OCI-LY7 (cell line): ENCODE measurements around the gene NKX1-1. TPM values are rescaled to one million over a fixed set of nuclear protein-coding genes. Genes with fewer than 3 reads are reported as not detected.
"Not testable (repeated sequence)": the region's sequence is repeated elsewhere in the genome, so short reads cannot be mapped to it uniquely, and the experiment has no call there.

Source experiments
- BruUV-seq: library from RNA; stranded (reverse); fragments of 400-500 nt; replicated peaks from 2 replicates; lab custom pipeline; 2021; lab: Mats Ljungman, UMichigan
- CTCF ChIA-PET: fragments of 300-600 bp; sonication (Branson Sonifier 250); formaldehyde crosslinking; loops from one replicate; lab custom pipeline; 2022; ENCODE audit warnings: antibody characterized with exemption; ENCODE audit not compliant: unreplicated experiment; lab: Charles Lee
- POLR2A ChIA-PET: fragments of 300-600 bp; sonication (Branson Sonifier 250); formaldehyde crosslinking; loops from one replicate; lab custom pipeline; 2022; ENCODE audit warnings: antibody characterized with exemption; lab: Charles Lee
- DNase-seq: peaks from one replicate; pipeline ENCODE4 v3.0.0-alpha.2; 2015; ENCODE audit warnings: low spot score
- H2AFZ ChIP-seq: fragments of 200-600 bp; sonication (generic), shearing (Covaris generic); 2 replicates; pipeline ENCODE4 v1.6.1; 2014; ENCODE audit warnings: mild to moderate bottlenecking, antibody characterized with exemption, low read length, moderate library complexity
- H3K27ac ChIP-seq: fragments of 200-600 bp; sonication (generic); 2 replicates; pipeline ENCODE4 v1.5.1; 2014; ENCODE audit warnings: mixed run types, low read depth, mild to moderate bottlenecking, moderate library complexity, low read length, inconsistent platforms; ENCODE audit not compliant: poor library complexity, severe bottlenecking
- H3K36me3 ChIP-seq: fragments of 200-600 bp; sonication (generic); 2 replicates; pipeline ENCODE4 v1.6.1; 2014; ENCODE audit warnings: mild to moderate bottlenecking, antibody characterized with exemption, low read length, moderate library complexity, mixed read lengths; ENCODE audit not compliant: insufficient read depth
- H3K4me1 ChIP-seq: fragments of 200-600 bp; sonication (generic); 2 replicates; pipeline ENCODE4 v1.5.1; 2014; ENCODE audit warnings: mild to moderate bottlenecking, low read length; ENCODE audit not compliant: insufficient read depth, poor library complexity, severe bottlenecking
- H3K4me2 ChIP-seq: fragments of 200-600 bp; sonication (generic); 2 replicates; pipeline ENCODE4 v1.6.1; 2014; ENCODE audit warnings: mild to moderate bottlenecking, low read length
- H3K4me3 ChIP-seq: fragments of 200-600 bp; sonication (generic); 2 replicates; pipeline ENCODE4 v1.5.1; 2014; ENCODE audit warnings: mild to moderate bottlenecking, low read depth, low read length; ENCODE audit not compliant: poor library complexity, severe bottlenecking
- H3K79me2 ChIP-seq: fragments of 200-600 bp; sonication (generic); 2 replicates; pipeline ENCODE4 v1.6.1; 2016; ENCODE audit warnings: low read depth, mild to moderate bottlenecking, low read length, moderate library complexity, mixed read lengths; ENCODE audit not compliant: insufficient read depth
- H3K9me2 ChIP-seq: fragments of 200-600 bp; sonication (generic); 2 replicates; pipeline ENCODE4 v1.6.1; 2016; ENCODE audit warnings: mild to moderate bottlenecking, low read length, mixed read lengths; ENCODE audit not compliant: insufficient read depth
- H3K9me3 ChIP-seq: fragments of 200-600 bp; sonication (generic); 2 replicates; pipeline ENCODE4 v1.6.1; 2014; ENCODE audit warnings: mild to moderate bottlenecking, mixed run types, low read length, mixed read lengths
- H4K20me1 ChIP-seq: fragments of 200-600 bp; sonication (generic); 2 replicates; pipeline ENCODE4 v1.6.1; 2014; ENCODE audit warnings: mild to moderate bottlenecking, antibody characterized with exemption, low read length, moderate library complexity, mixed read lengths; ENCODE audit not compliant: insufficient read depth
- CTCF ChIP-seq: fragments of 200-600 bp; sonication (generic); conservative IDR thresholded peaks from 2 replicates; pipeline ENCODE4 v1.5.1; 2014; ENCODE audit warnings: mild to moderate bottlenecking, antibody characterized with exemption, low read length, moderate library complexity, mixed read lengths
- EZH2phosphoT487 ChIP-seq: fragments of 200-600 bp; sonication (generic); IDR thresholded peaks from 2 replicates; pipeline ENCODE4 v1.6.1; 2018; ENCODE audit warnings: low read depth, borderline replicate concordance, mild to moderate bottlenecking, mixed run types, antibody characterized with exemption, low read length, moderate library complexity, mixed read lengths
- intact Hi-C: fragments of 100-400 bp; cut with micrococcal nuclease; formaldehyde crosslinking; loops from one replicate; pipeline ENCODE4 v1.10.0; 2022; ENCODE audit not compliant: unreplicated experiment
- total RNA-seq, 2 experiments: library from RNA; depleted of rRNA in 1 of 2; stranded (reverse); fragments of >200 nt in 1 of 2; shearing (Covaris generic) in 1 of 2; gene quantifications; 2 replicates each; pipeline ENCODE4 v1.2.3, GENCODE V29; 2014 to 2022

The NKX1-1 gene
- total RNA-seq, 2 experiments from 2014 or later: not detected

- Histone ChIP-seq H3K4me2 (no peak overlapping the region), H3K79me2 (no peaks in the 10 kb centered on the region), H3K4me1 (no peaks in the 10 kb centered on the region), H3K9me3 (no peaks in the 10 kb centered on the region), H4K20me1 (no peaks in the 10 kb centered on the region), H2AFZ (no peak overlapping the region), H3K9me2 (no peaks in the 10 kb centered on the region), H3K36me3 (no peaks in the 10 kb centered on the region), H3K27ac (no peak overlapping the region), H3K4me3 (no peak overlapping the region)
- no TSS peak for BruUV-seq
- POLR2A ChIA-PET: no interaction called here
- CTCF ChIA-PET: no interaction called here
- intact Hi-C loops: no loop called here
- DNase-seq: no peak
- no peak for TF ChIP-seq EZH2phosphoT487
- TF ChIP-seq CTCF: no peak
Measured at GRCh38 chr4:1445716-1446445, 39.6 kb upstream of the NKX1-1 start.

GRCh38 chr4:1443688-1444172 lies 37.5 kb upstream of the NKX1-1 start:
- H3K27ac ChIP-seq, H3K4me1 ChIP-seq, POLR2A ChIA-PET, H3K4me3 ChIP-seq, H3K36me3 ChIP-seq, intact Hi-C loops, H2AFZ ChIP-seq, H3K9me2 ChIP-seq, BruUV-seq, H3K79me2 ChIP-seq, H3K4me2 ChIP-seq, H3K9me3 ChIP-seq, H4K20me1 ChIP-seq, DNase-seq, CTCF ChIA-PET: not testable (repeated sequence)

DNA sequence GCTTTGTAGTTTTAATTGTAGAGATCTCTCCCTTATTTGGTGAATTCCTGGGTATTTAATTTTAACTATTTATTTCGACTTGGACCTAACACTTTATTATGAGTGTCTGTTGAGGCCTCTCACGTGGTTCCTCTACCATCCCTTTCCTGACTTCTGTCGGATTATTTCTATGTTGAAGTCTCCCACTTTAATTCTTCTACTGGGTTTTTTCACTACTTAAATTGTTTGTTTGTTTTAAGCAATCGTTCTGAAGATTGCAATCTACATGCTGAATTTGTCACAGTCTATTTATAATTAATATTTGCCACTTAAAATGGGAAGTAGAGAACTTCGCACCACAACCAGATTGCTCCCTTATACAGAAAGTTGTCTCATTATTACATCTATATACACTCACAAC lies 20.8 kb upstream of the NKX1-1 start:
- H3K9me2 ChIP-seq: no peaks in the 10 kb centered on the region
- ChIA-PET CTCF (no interaction called here), POLR2A (no interaction called here)
- no peak overlapping the region for H3K4me3 ChIP-seq
- TF ChIP-seq EZH2phosphoT487 (no peak), CTCF (no peak)
- no peak overlapping the region for H3K27ac ChIP-seq
- no peaks in the 10 kb centered on the region for H3K9me3 ChIP-seq
- no peaks in the 10 kb centered on the region for H3K4me1 ChIP-seq
- intact Hi-C loops: no loop called here
- no peaks in the 10 kb centered on the region for H3K36me3 ChIP-seq
- no peak overlapping the region for H2AFZ ChIP-seq
- no TSS peak for BruUV-seq
- no peaks in the 10 kb centered on the region for H4K20me1 ChIP-seq
- no peaks in the 10 kb centered on the region for H3K79me2 ChIP-seq
- no peak for DNase-seq
- H3K4me2 ChIP-seq: no peak overlapping the region
